ENCODE results near the gene CNOT4. TPM values are rescaled to one million over a fixed set of nuclear protein-coding genes. Genes with fewer than 3 reads are reported as not detected.

CNOT4 gene
- total and polyA plus RNA-seq, 2 of the 13 experiments (the other 11 are each of a cell fraction or from before 2014, with no cell fraction given): 7.4 to 8.4 TPM

GRCh38 chr7:135557455-135558336 lies 47.8 kb upstream of the CNOT4 start, which contains the start of gene NUP205 (continued):
- TF ChIP-seq, protein P1, sequence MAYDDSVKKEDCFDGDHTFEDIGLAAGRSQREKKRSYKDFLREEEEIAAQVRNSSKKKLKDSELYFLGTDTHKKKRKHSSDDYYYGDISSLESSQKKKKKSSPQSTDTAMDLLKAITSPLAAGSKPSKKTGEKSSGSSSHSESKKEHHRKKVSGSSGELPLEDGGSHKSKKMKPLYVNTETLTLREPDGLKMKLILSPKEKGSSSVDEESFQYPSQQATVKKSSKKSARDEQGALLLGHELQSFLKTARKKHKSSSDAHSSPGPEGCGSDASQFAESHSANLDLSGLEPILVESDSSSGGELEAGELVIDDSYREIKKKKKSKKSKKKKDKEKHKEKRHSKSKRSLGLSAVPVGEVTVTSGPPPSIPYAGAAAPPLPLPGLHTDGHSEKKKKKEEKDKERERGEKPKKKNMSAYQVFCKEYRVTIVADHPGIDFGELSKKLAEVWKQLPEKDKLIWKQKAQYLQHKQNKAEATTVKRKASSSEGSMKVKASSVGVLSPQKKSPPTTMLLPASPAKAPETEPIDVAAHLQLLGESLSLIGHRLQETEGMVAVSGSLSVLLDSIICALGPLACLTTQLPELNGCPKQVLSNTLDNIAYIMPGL (CRISPR knock-in tag; IDR thresholded peaks at IDR 0.05; ENCODE audit: borderline replicate concordance in 1 of 2, low read depth in 1 of 2): peak; percentile 73 to 75; a peak in 3 of 4 replicates
- TF ChIP-seq NFKB2 (CRISPR knock-in tag; IDR thresholded peaks at IDR 0.05; ENCODE audit: borderline replicate concordance) (peak; percentile 87; the same call in 1 of the 2 replicates), ZNF503 (CRISPR knock-in tag; IDR thresholded peaks at IDR 0.05) (0 out of 2 replicates have a peak, but pooled peaks have one; percentile 27), ELF4 (CRISPR knock-in tag; IDR thresholded peaks at IDR 0.05; ENCODE audit: borderline replicate concordance) (0 out of 2 replicates have a peak, but pooled peaks have one; percentile 20), FOXP4 (CRISPR knock-in tag; IDR thresholded peaks at IDR 0.05) (0 out of 2 replicates have a peak, but pooled peaks have one; percentile 36), SIN3A (IDR thresholded peaks at IDR 0.05; ENCODE audit: borderline replicate concordance, low read depth, low read length) (peak; percentile 77), ZNF776 (CRISPR knock-in tag; IDR thresholded peaks at IDR 0.05) (peak; percentile 70; the same call in 1 of the 2 replicates), CBX1 (IDR thresholded peaks at IDR 0.05; ENCODE audit: low read depth) (no peak), RFXANK (CRISPR knock-in tag; IDR thresholded peaks at IDR 0.05) (peak; percentile 42; the same call in 1 of the 2 replicates), SP4 (CRISPR knock-in tag; IDR thresholded peaks at IDR 0.05) (peak; percentile 53; the same call in 1 of the 2 replicates), NCOA2 (CRISPR knock-in tag; IDR thresholded peaks at IDR 0.05) (peak; percentile 56; the same call in 1 of the 2 replicates), SNRNP70 (IDR thresholded peaks at IDR 0.05; ENCODE audit: low read depth, low read length) (no peak), ZNF607 (CRISPR knock-in tag; IDR thresholded peaks at IDR 0.05; ENCODE audit: borderline replicate concordance) (peak; percentile 87)
- TF ChIP-seq, protein P2, sequence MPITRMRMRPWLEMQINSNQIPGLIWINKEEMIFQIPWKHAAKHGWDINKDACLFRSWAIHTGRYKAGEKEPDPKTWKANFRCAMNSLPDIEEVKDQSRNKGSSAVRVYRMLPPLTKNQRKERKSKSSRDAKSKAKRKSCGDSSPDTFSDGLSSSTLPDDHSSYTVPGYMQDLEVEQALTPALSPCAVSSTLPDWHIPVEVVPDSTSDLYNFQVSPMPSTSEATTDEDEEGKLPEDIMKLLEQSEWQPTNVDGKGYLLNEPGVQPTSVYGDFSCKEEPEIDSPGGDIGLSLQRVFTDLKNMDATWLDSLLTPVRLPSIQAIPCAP (CRISPR knock-in tag; IDR thresholded peaks at IDR 0.05; ENCODE audit: low read depth): 0 out of 2 replicates have a peak, but pooled peaks have one; percentile 54
- TF ChIP-seq, protein P3, sequence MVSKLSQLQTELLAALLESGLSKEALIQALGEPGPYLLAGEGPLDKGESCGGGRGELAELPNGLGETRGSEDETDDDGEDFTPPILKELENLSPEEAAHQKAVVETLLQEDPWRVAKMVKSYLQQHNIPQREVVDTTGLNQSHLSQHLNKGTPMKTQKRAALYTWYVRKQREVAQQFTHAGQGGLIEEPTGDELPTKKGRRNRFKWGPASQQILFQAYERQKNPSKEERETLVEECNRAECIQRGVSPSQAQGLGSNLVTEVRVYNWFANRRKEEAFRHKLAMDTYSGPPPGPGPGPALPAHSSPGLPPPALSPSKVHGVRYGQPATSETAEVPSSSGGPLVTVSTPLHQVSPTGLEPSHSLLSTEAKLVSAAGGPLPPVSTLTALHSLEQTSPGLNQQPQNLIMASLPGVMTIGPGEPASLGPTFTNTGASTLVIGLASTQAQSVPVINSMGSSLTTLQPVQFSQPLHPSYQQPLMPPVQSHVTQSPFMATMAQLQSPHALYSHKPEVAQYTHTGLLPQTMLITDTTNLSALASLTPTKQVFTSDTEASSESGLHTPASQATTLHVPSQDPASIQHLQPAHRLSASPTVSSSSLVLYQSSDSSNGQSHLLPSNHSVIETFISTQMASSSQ (IDR thresholded peaks at IDR 0.05; ENCODE audit: low read depth): no peak
- TF ChIP-seq, protein P3 (CRISPR knock-in tag; IDR thresholded peaks at IDR 0.05; ENCODE audit: borderline replicate concordance): peak; percentile 67; the same call in 1 of the 2 replicates

All from HepG2 (cell line).